ENCODE data around the gene ZNF710. TPM values are rescaled to one million over a fixed set of nuclear protein-coding genes. Genes with fewer than 3 reads are reported as not detected.

The ZNF710 gene
- polyA plus RNA-seq, 1 of the 3 experiments (the other 2 are of a cell fraction) = 2.7 TPM

- TF ChIP-seq USF2 (IDR thresholded peaks at IDR 0.05; ENCODE audit: borderline replicate concordance, low read depth, low read length) = no peak
- TF ChIP-seq FOXM1 (IDR thresholded peaks at IDR 0.05; ENCODE audit: low read depth) = no peak
Measured at GRCh38 chr15:89998923-89999675, 2.0 kb upstream of the ZNF710 start (continued).

- Histone ChIP-seq H3K9me3 (no peaks in the 10 kb centered on the region; the same call in 1 of the 2 replicates), H3K9ac (no peak overlapping the region), H3K27me3 (ENCODE audit: insufficient read depth) (no peaks in the 10 kb centered on the region), H3K79me2 (ENCODE audit: insufficient read depth) (peaks cover 23% of the 10 kb centered on the region; the same call in 1 of the 2 replicates), H3K27ac (ENCODE audit: low read depth in 2 of 2, low read length in 1 of 2) (no peak overlapping the region), H4K20me1 (ENCODE audit: insufficient read depth) (no peaks in the 10 kb centered on the region), H3K36me3 (replicated peaks in 1 of 2; ENCODE audit: control insufficient read depth in 1 of 2, insufficient read depth in 2 of 2, low read length in 1 of 2) (no peaks in the 10 kb centered on the region), H3K4me3 (ENCODE audit: low read depth in 2 of 2, low read length in 1 of 2) (no peak overlapping the region), H2AFZ (ENCODE audit: low read depth) (no peak overlapping the region), H3K4me1 (ENCODE audit: control insufficient read depth in 1 of 2, insufficient read depth in 2 of 2, low read depth in 1 of 2, low read length in 1 of 2) (peaks cover 10 to 20% of the 10 kb centered on the region in 2 experiments; a peak in 2 of 4 replicates), H3K4me2 (no peak overlapping the region), H3F3A (replicated peaks; ENCODE audit: insufficient read depth) (no peaks in the 10 kb centered on the region), H3K9me2 (no peaks in the 10 kb centered on the region)
- ChIA-PET POLR2A (no interaction called here), CTCF (interaction anchor here (1.0 kb wide), 1 partner anchor 35 kb away, joined by 3 read pairs; no protein-coding TSS in a partner anchor)
- WGBS (ENCODE audit: low lambda C conversion rate) = 84% methylated on average over 14 of the region's 14 CpGs
- TF ChIP-seq EP300 (IDR thresholded peaks at IDR 0.05; ENCODE audit: borderline replicate concordance in 1 of 2, low read depth in 1 of 2, low read length in 1 of 2) (no peak), MAX (IDR thresholded peaks at IDR 0.05; ENCODE audit: low read depth) (no peak), TAF1 (IDR thresholded peaks at IDR 0.05; ENCODE audit: borderline replicate concordance, low read depth, low read length) (no peak), ZBTB33 (IDR thresholded peaks at IDR 0.05; ENCODE audit: borderline replicate concordance, low read depth) (no peak), NFIC (IDR thresholded peaks at IDR 0.05; ENCODE audit: borderline replicate concordance) (no peak), MEF2A (IDR thresholded peaks at IDR 0.05; ENCODE audit: borderline replicate concordance, low read depth) (no peak), YY1 (IDR thresholded peaks at IDR 0.05; ENCODE audit: low read depth) (no peak), REST (IDR thresholded peaks at IDR 0.05; ENCODE audit: low read depth, low read length) (no peak), RFX5 (IDR thresholded peaks at IDR 0.05; ENCODE audit: low read length) (no peak), POLR2AphosphoS5 (IDR thresholded peaks at IDR 0.05; ENCODE audit: low read depth, low read length) (no peak), JUND (IDR thresholded peaks at IDR 0.05) (no peak)
- DNase-seq = no peak
Measured at GRCh38 chr15:89999676-90000185, 1.4 kb upstream of the ZNF710 start.
